SK-N-MC (cell line): Measurements from ENCODE around the gene ERCC3.
"Not testable (repeated sequence)": the region's sequence is repeated elsewhere in the genome, so short reads cannot be mapped to it uniquely, and the experiment has no call there.

Experiments used
- EZH2 ChIP-seq: fragments of 200-600 bp; sonication (generic); IDR thresholded peaks from one replicate; pipeline ENCODE4 v1.6.1; 2017; ENCODE audit warnings: antibody characterized with exemption
- FOXP2 ChIP-seq: optimal IDR thresholded peaks from 2 replicates; pipeline ENCODE3; 2011; ENCODE audit warnings: mild to moderate bottlenecking, moderate library complexity; ENCODE audit not compliant: insufficient read depth; ENCODE audit errors: extremely low read length, control extremely low read depth
- POLR2AphosphoS5 ChIP-seq: IDR thresholded peaks from 2 replicates; pipeline ENCODE4 v1.6.1; 2012; ENCODE audit warnings: mild to moderate bottlenecking, low read depth, low read length, borderline replicate concordance

DNA sequence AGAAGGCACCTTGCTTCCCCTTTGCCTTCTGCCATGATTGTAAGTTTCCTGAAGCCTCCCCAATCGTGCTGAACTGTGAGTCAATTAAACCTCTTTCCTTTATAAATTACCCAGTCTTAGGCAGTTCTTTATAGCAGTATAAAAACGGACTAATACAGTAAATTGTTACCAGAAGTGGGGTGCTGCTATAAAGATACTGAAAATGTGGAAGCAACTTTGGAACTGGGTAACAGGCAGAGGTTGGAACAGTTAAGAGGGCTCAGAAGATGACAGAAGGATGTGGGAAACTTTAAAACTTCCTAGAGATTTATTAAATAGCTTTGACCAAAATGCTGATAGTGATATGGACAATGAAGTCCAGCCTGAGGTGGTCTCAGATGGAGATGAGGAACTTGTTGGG, 56.2 kb downstream of the ERCC3 start:
- TF ChIP-seq EZH2, POLR2AphosphoS5, FOXP2: not testable (repeated sequence)
